ENCODE measurements around the gene EGFLAM. TPM values are rescaled to one million over a fixed set of nuclear protein-coding genes. Genes with fewer than 3 reads are reported as not detected.

Gene EGFLAM
- total and polyA plus RNA-seq, 10 of the 15 experiments (the other 5 are each of a cell fraction or from before 2014, with no cell fraction given), result 0.37 TPM; not detected in 9

DNA sequence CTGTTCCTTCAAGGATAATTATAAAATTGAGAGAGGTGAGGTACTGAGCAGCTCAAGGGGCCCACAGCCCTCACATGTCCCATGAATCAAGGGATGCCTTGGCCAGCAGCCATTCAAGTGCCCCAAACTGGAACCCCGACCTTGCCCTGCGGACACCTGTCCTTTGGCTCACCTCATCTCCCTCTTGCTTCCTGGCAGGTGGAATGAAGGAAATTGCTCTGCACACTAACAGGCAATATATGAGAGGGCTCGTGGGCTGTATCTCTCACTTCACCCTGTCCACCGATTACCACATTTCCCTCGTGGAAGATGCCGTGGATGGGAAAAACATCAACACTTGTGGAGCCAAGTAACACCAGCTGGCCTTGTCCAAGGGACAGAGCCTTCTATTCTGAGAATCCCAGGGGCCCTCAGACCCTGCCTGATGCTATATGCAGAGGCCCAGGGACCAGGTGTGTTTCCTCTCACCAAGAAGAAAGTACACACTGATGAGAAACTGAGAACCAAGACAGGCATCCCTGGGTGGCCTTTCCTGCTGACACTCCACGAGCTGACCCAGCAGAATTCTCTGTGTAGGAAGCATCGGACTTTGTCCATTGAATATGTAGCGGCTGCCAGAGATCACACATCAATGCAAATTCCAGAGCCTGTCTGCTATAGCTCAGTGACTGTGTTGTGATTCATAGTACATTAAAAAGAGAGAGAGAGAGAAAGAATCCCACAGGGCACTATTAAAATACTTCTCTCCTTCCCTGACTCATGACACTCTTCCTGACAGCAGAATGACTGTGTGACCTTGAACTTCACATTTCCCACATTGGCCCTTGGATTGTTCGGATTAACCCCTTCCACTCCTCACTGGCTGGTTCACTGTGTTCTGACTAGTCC, 205.5 kb downstream of the EGFLAM start:
- H4K20me1 ChIP-seq (ENCODE audit: control insufficient read depth, insufficient read depth), result no peaks in the 10 kb centered on the region; the same call in 1 of the 2 replicates
- ChIA-PET CTCF (interaction anchor here (1.8 kb wide), 1 partner anchor 22 kb away, joined by 5 read pairs; no protein-coding TSS in a partner anchor), POLR2A (no interaction called here), RAD21 (ENCODE audit: unreplicated experiment) (no interaction called here), SMC1A (ENCODE audit: uncharacterized antibody, unreplicated experiment) (interaction anchor here (1.1 to 2.7 kb wide), 3 partner anchors 11 to 22 kb away, joined by 3 to 10 read pairs (median 4); no protein-coding TSS in a partner anchor)
- no peak overlapping the region for H3K4me2 ChIP-seq (ENCODE audit: control insufficient read depth, insufficient read depth)
- no peak overlapping the region for H3K9ac ChIP-seq (ENCODE audit: control insufficient read depth, insufficient read depth, low read length)
- H3K27ac ChIP-seq (ENCODE audit: control insufficient read depth, insufficient read depth), result no peak overlapping the region
- DNase-seq (ENCODE audit: low read depth, low spot score) (no peak), ATAC-seq (no peak), FAIRE-seq (no peak)
- H3K79me2 ChIP-seq (ENCODE audit: control insufficient read depth, insufficient read depth, low read length), result no peaks in the 10 kb centered on the region
- peaks cover 0 to 6% of the 10 kb centered on the region in 2 experiments; a peak in 1 of 4 replicates for H3K27me3 ChIP-seq (replicated peaks in 1 of 2; ENCODE audit: control insufficient read depth in 2 of 2, insufficient read depth in 2 of 2, low read length in 1 of 2)
- no TSS peak for BruUV-seq (replicated peaks)
- intact Hi-C loops (cut with micrococcal nuclease; ENCODE audit: unreplicated experiment) (no loop called here), in situ Hi-C loops (cut with MboI) (no loop called here)
- no peak overlapping the region for H3K4me3 ChIP-seq
- no peak overlapping the region for H2AFZ ChIP-seq (ENCODE audit: control insufficient read depth, low read depth, low read length)
- WGBS (ENCODE audit: insufficient coverage, insufficient replicate concordance, low lambda C conversion rate, missing lambda C conversion rate), result 34% methylated on average over 10 of the region's 10 CpGs
- no peaks in the 10 kb centered on the region; the same call in 2 of the 3 replicates for H3K9me3 ChIP-seq (replicated peaks; ENCODE audit: control insufficient read depth, insufficient read depth, low read length)
- H3K4me1 ChIP-seq (ENCODE audit: control insufficient read depth, insufficient read depth, low read length), result no peaks in the 10 kb centered on the region
- H3K36me3 ChIP-seq (ENCODE audit: control insufficient read depth in 2 of 2, insufficient read depth in 2 of 2, low read length in 1 of 2), result no peaks in the 10 kb centered on the region
- no peak for TF ChIP-seq PAX5 (IDR thresholded peaks at IDR 0.05; ENCODE audit: borderline replicate concordance, low read depth, low read length)

GRCh38 chr5:38465061-38465460, 206.7 kb downstream of the EGFLAM start:
- no peak overlapping the region for H3K9ac ChIP-seq (ENCODE audit: control insufficient read depth, insufficient read depth, low read length)
- TF ChIP-seq NFXL1 (IDR thresholded peaks at IDR 0.05; ENCODE audit: borderline replicate concordance) (no peak), ELK1 (IDR thresholded peaks at IDR 0.05; ENCODE audit: low read depth, low read length) (no peak), MEF2B (IDR thresholded peaks at IDR 0.05; ENCODE audit: partially characterized antibody, poor library complexity, severe bottlenecking) (no peak)
- no peak overlapping the region for H3K27ac ChIP-seq (ENCODE audit: control insufficient read depth, insufficient read depth)
- in situ Hi-C loops (cut with MboI) (no loop called here), intact Hi-C loops (cut with micrococcal nuclease; ENCODE audit: unreplicated experiment) (no loop called here)
- H3K79me2 ChIP-seq (ENCODE audit: control insufficient read depth, insufficient read depth, low read length), result no peaks in the 10 kb centered on the region
- no peaks in the 10 kb centered on the region for H3K36me3 ChIP-seq (ENCODE audit: control insufficient read depth in 2 of 2, insufficient read depth in 2 of 2, low read length in 1 of 2)
- no peaks in the 10 kb centered on the region for H3K4me1 ChIP-seq (ENCODE audit: control insufficient read depth, insufficient read depth, low read length)
- WGBS (ENCODE audit: insufficient coverage, insufficient replicate concordance, low lambda C conversion rate, missing lambda C conversion rate), result 42% methylated on average over 2 of the region's 2 CpGs
- H2AFZ ChIP-seq (ENCODE audit: control insufficient read depth, low read depth, low read length), result no peak overlapping the region
- H3K27me3 ChIP-seq (replicated peaks in 1 of 2; ENCODE audit: control insufficient read depth in 2 of 2, insufficient read depth in 2 of 2, low read length in 1 of 2), result peaks cover 0 to 6% of the 10 kb centered on the region in 2 experiments; a peak in 2 of 4 replicates
- SMC1A ChIA-PET (ENCODE audit: uncharacterized antibody, unreplicated experiment), result interaction anchor here (2.7 kb wide), 1 partner anchor 23 kb away, joined by 10 read pairs; no protein-coding TSS in a partner anchor
- RAD21 ChIA-PET (ENCODE audit: unreplicated experiment), result no interaction called here
- CTCF ChIA-PET, result interaction anchor here (1.8 kb wide), 1 partner anchor 23 kb away, joined by 5 read pairs; no protein-coding TSS in a partner anchor
- no TSS peak for BruUV-seq (replicated peaks)
- POLR2A ChIA-PET, result no interaction called here
- no peaks in the 10 kb centered on the region; the same call in 2 of the 3 replicates for H3K9me3 ChIP-seq (replicated peaks; ENCODE audit: control insufficient read depth, insufficient read depth, low read length)
- DNase-seq (ENCODE audit: low read depth, low spot score), result no peak
- H3K4me3 ChIP-seq, result no peak overlapping the region
- H4K20me1 ChIP-seq (ENCODE audit: control insufficient read depth, insufficient read depth), result no peaks in the 10 kb centered on the region; the same call in 1 of the 2 replicates
- no peak for ATAC-seq
- no peak for FAIRE-seq
- no peak overlapping the region for H3K4me2 ChIP-seq (ENCODE audit: control insufficient read depth, insufficient read depth)

All from GM12878 (cell line).